HEK293T (cell line): ENCODE data around the gene PILRB.
"Not testable (repeated sequence)": the region's sequence is repeated elsewhere in the genome, so short reads cannot be mapped to it uniquely, and the experiment has no call there.

ENCODE experiments used
- CTCF ChIA-PET: fragments of 350-600 bp; formaldehyde crosslinking; extraction: SDS; loops from one replicate; lab custom pipeline; 2021; ENCODE audit warnings: antibody characterized with exemption, inconsistent platforms; lab: Yijun Ruan, JAX
- POLR2A ChIA-PET: fragments of 350-600 bp; formaldehyde crosslinking; extraction: SDS; loops from one replicate; lab custom pipeline; 2020; ENCODE audit warnings: antibody characterized with exemption, inconsistent platforms; lab: Yijun Ruan, JAX
- DNase-seq: peaks from one replicate; pipeline ENCODE4 v3.0.0; 2012; ENCODE audit warnings: mixed read lengths; ENCODE audit errors: extremely low spot score
- ARNT ChIP-seq: fragments of 450-650 bp; IDR thresholded peaks from 2 replicates; pipeline ENCODE4 v1.6.1; 2017; ENCODE audit warnings: mild to moderate bottlenecking
- BHLHE40 ChIP-seq: fragments of 450-650 bp; IDR thresholded peaks from 2 replicates; pipeline ENCODE4 v1.6.1; 2016; ENCODE audit warnings: mild to moderate bottlenecking, moderate library complexity, borderline replicate concordance
- CTBP1 ChIP-seq: fragments of 450-650 bp; IDR thresholded peaks from 2 replicates; pipeline ENCODE4 v1.6.1; 2016; ENCODE audit warnings: borderline replicate concordance
- ELF4 ChIP-seq: fragments of 450-650 bp; IDR thresholded peaks from 2 replicates; pipeline ENCODE4 v1.6.1; 2017; ENCODE audit warnings: antibody characterized with exemption
- FOXA1 ChIP-seq: fragments of 450-650 bp; IDR thresholded peaks from 2 replicates; pipeline ENCODE4 v1.6.1; 2016; ENCODE audit warnings: mild to moderate bottlenecking
- FOXK2 ChIP-seq: fragments of 450-650 bp; IDR thresholded peaks from 2 replicates; pipeline ENCODE4 v1.6.1; 2016; ENCODE audit warnings: mild to moderate bottlenecking
- FOXM1 ChIP-seq: fragments of 450-650 bp; IDR thresholded peaks from 2 replicates; pipeline ENCODE4 v1.6.1; 2017; ENCODE audit warnings: mild to moderate bottlenecking, borderline replicate concordance
- HDGF ChIP-seq: fragments of 450-650 bp; IDR thresholded peaks from 2 replicates; pipeline ENCODE4 v1.6.1; 2017; ENCODE audit warnings: antibody characterized with exemption, borderline replicate concordance
- L3MBTL2 ChIP-seq: fragments of 450-650 bp; conservative IDR thresholded peaks from 2 replicates; pipeline ENCODE4 v1.6.1; 2016; ENCODE audit warnings: mild to moderate bottlenecking
- LEF1 ChIP-seq: fragments of 450-650 bp; IDR thresholded peaks from 2 replicates; pipeline ENCODE4 v1.6.1; 2017; ENCODE audit warnings: mild to moderate bottlenecking, borderline replicate concordance
- NFRKB ChIP-seq: fragments of 450-650 bp; IDR thresholded peaks from 2 replicates; pipeline ENCODE4 v1.6.1; 2016; ENCODE audit warnings: mild to moderate bottlenecking, moderate library complexity
- PKNOX1 ChIP-seq: fragments of 450-650 bp; IDR thresholded peaks from 2 replicates; pipeline ENCODE4 v1.6.1; 2016
- SP1 ChIP-seq: fragments of 450-650 bp; IDR thresholded peaks from 2 replicates; pipeline ENCODE4 v1.6.1; 2017
- SUZ12 ChIP-seq: fragments of 450-650 bp; IDR thresholded peaks from 2 replicates; pipeline ENCODE4 v1.6.1; 2016; ENCODE audit warnings: mild to moderate bottlenecking
- TARDBP ChIP-seq: fragments of 450-650 bp; IDR thresholded peaks from 2 replicates; pipeline ENCODE4 v1.6.1; 2016
- ZNF384 ChIP-seq: fragments of 450-650 bp; IDR thresholded peaks from 2 replicates; pipeline ENCODE4 v1.6.1; 2016

The PILRB gene

GRCh38 chr7:100380196-100380595, 22.3 kb downstream of the PILRB start:
- CTCF ChIA-PET: interaction anchor here (0.6 kb wide), 1 partner anchor 649 kb away, joined by 5 read pairs; no protein-coding TSS in a partner anchor
- TF ChIP-seq ZNF384 (no peak), FOXK2 (no peak), L3MBTL2 (no peak), ELF4 (no peak), NFRKB (no peak), SUZ12 (no peak), SP1 (no peak), ARNT (no peak), CTBP1 (no peak), LEF1 (no peak), TARDBP (no peak), FOXM1 (no peak), BHLHE40 (no peak), FOXA1 (no peak), PKNOX1 (no peak), HDGF (no peak)
- DNase-seq: no peak
- POLR2A ChIA-PET: no interaction called here

- DNase-seq, CTCF ChIA-PET: not testable (repeated sequence)
- POLR2A ChIA-PET: interaction anchor here (0.9 kb wide), 1 partner anchor 55 kb away, joined by 4 read pairs; the partner anchor contains the start of gene PPP1R35
Measured at GRCh38 chr7:100381531-100382233, 23.8 kb downstream of the PILRB start.

GRCh38 chr7:100382234-100382853, 24.4 kb downstream of the PILRB start:
- DNase-seq, CTCF ChIA-PET: not testable (repeated sequence)
- POLR2A ChIA-PET: interaction anchor here (0.9 kb wide), 1 partner anchor 54 kb away, joined by 4 read pairs; the partner anchor contains the start of gene PPP1R35

- no peak for TF ChIP-seq FOXK2
- no peak for TF ChIP-seq BHLHE40
- TF ChIP-seq NFRKB: no peak
- no peak for TF ChIP-seq L3MBTL2
- TF ChIP-seq ARNT: no peak
- no peak for TF ChIP-seq PKNOX1
- TF ChIP-seq SUZ12: no peak
- TF ChIP-seq ELF4: no peak
- no peak for TF ChIP-seq FOXM1
- DNase-seq: no peak
- ChIA-PET CTCF (no interaction called here), POLR2A (no interaction called here)
Measured at GRCh38 chr7:100384628-100385294, 26.8 kb downstream of the PILRB start.

GRCh38 chr7:100386940-100387339, 29.0 kb downstream of the PILRB start:
- ChIA-PET POLR2A (interaction anchor here (1.1 kb wide), 1 partner anchor 42 kb away, joined by 3 read pairs; the partner anchor contains the start of gene ZCWPW1), CTCF (no interaction called here)
- no peak for TF ChIP-seq FOXM1
- no peak for TF ChIP-seq CTBP1
- TF ChIP-seq SUZ12: no peak
- TF ChIP-seq BHLHE40: no peak
- no peak for TF ChIP-seq L3MBTL2
- no peak for TF ChIP-seq ARNT
- TF ChIP-seq FOXA1: no peak
- no peak for TF ChIP-seq SP1
- no peak for TF ChIP-seq ZNF384
- DNase-seq: no peak

GRCh38 chr7:100387695-100388094, 29.8 kb downstream of the PILRB start:
- CTCF ChIA-PET: no interaction called here
- TF ChIP-seq BHLHE40 (no peak), FOXM1 (no peak), ARNT (no peak), CTBP1 (no peak), FOXK2 (no peak), NFRKB (no peak), FOXA1 (no peak), PKNOX1 (no peak), SUZ12 (no peak), L3MBTL2 (no peak)

More at GRCh38 chr7:100387695-100388094, 29.8 kb downstream of the PILRB start:
- DNase-seq: no peak
- POLR2A ChIA-PET: interaction anchor here (1.1 kb wide), 1 partner anchor 41 kb away, joined by 3 read pairs; the partner anchor contains the start of gene ZCWPW1
